Measurements from ENCODE around the gene FHIT.
"Not testable (repeated sequence)": the region's sequence is repeated elsewhere in the genome, so short reads cannot be mapped to it uniquely, and the experiment has no call there.

FHIT gene

GRCh38 chr3:60912142-60912541, 339.1 kb downstream of the FHIT start:
- Mint-ChIP-seq H3K36me3 (ENCODE audit: low read depth) (no peaks in the 10 kb centered on the region), H3K4me3 (no peak overlapping the region), H3K27me3 (no peaks in the 10 kb centered on the region), H3K27ac (no peak overlapping the region), H3K9me3 (peaks cover 28% of the 10 kb centered on the region), H3K4me1 (ENCODE audit: low read depth) (no peaks in the 10 kb centered on the region)
- intact Hi-C loops (cut with micrococcal nuclease): no loop called here

GRCh38 chr3:60909526-60909925, 341.7 kb downstream of the FHIT start:
- no peaks in the 10 kb centered on the region for H3K36me3 Mint-ChIP-seq (ENCODE audit: low read depth)
- no peaks in the 10 kb centered on the region for H3K4me1 Mint-ChIP-seq (ENCODE audit: low read depth)
- no peaks in the 10 kb centered on the region for H3K27me3 Mint-ChIP-seq
- no peak overlapping the region for H3K4me3 Mint-ChIP-seq
- intact Hi-C loops (cut with micrococcal nuclease): no loop called here
- H3K9me3 Mint-ChIP-seq: peaks cover 28% of the 10 kb centered on the region
- H3K27ac Mint-ChIP-seq: no peak overlapping the region

- intact Hi-C loops (cut with micrococcal nuclease): no loop called here
- Mint-ChIP-seq H3K36me3 (ENCODE audit: low read depth) (no peaks in the 10 kb centered on the region), H3K27me3 (no peaks in the 10 kb centered on the region), H3K27ac (no peak overlapping the region), H3K4me3 (no peak overlapping the region), H3K9me3 (peaks cover 5% of the 10 kb centered on the region), H3K4me1 (ENCODE audit: low read depth) (no peaks in the 10 kb centered on the region)
Measured at GRCh38 chr3:60906283-60906682, 345.0 kb downstream of the FHIT start.

GRCh38 chr3:60898321-60898720, 352.9 kb downstream of the FHIT start:
- Mint-ChIP-seq H3K9me3 (no peaks in the 10 kb centered on the region), H3K4me3 (no peak overlapping the region), H3K27ac (no peak overlapping the region), H3K4me1 (ENCODE audit: low read depth) (peaks cover 10% of the 10 kb centered on the region), H3K27me3 (no peaks in the 10 kb centered on the region), H3K36me3 (ENCODE audit: low read depth) (no peaks in the 10 kb centered on the region)
- intact Hi-C loops (cut with micrococcal nuclease): no loop called here

DNA sequence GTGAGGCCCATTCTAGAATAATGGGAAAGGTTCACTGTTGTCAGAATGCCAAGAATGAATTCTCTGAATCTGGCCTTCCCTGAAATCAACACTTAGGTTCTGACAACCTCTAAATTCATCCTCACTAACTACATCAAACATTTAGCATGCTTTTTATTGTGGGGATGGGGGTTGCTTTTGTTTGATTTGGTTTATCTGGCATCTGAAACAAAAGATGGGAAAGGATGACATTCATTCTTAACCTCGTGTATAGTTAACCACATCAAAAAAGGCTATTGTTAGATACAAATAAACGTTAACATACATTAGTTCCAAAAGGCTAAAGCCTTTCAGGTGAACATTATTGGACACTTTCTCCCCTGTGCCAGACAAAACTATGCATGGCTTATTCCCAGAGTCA, 357.3 kb downstream of the FHIT start:
- intact Hi-C loops (cut with micrococcal nuclease): no loop called here
- Mint-ChIP-seq H3K9me3 (peaks cover 5% of the 10 kb centered on the region), H3K4me1 (ENCODE audit: low read depth) (peaks cover 10% of the 10 kb centered on the region), H3K4me3 (no peak overlapping the region), H3K27ac (no peak overlapping the region), H3K36me3 (ENCODE audit: low read depth) (no peaks in the 10 kb centered on the region), H3K27me3 (no peaks in the 10 kb centered on the region)

GRCh38 chr3:60890226-60890625, 361.0 kb downstream of the FHIT start:
- Mint-ChIP-seq H3K4me1 (ENCODE audit: low read depth) (no peaks in the 10 kb centered on the region), H3K36me3 (ENCODE audit: low read depth) (no peaks in the 10 kb centered on the region), H3K27ac (no peak overlapping the region), H3K27me3 (no peaks in the 10 kb centered on the region), H3K4me3 (no peak overlapping the region), H3K9me3 (peaks cover 17% of the 10 kb centered on the region)
- intact Hi-C loops (cut with micrococcal nuclease): no loop called here

GRCh38 chr3:60888952-60889351, 362.3 kb downstream of the FHIT start:
- intact Hi-C loops (cut with micrococcal nuclease); H3K36me3 Mint-ChIP-seq (ENCODE audit: low read depth); H3K4me1 Mint-ChIP-seq (ENCODE audit: low read depth); H3K4me3 Mint-ChIP-seq; H3K27ac Mint-ChIP-seq; H3K27me3 Mint-ChIP-seq: not testable (repeated sequence)
- H3K9me3 Mint-ChIP-seq: peaks cover 21% of the 10 kb centered on the region

GRCh38 chr3:60887574-60887973, 363.7 kb downstream of the FHIT start:
- no peak overlapping the region for H3K27ac Mint-ChIP-seq

DNA sequence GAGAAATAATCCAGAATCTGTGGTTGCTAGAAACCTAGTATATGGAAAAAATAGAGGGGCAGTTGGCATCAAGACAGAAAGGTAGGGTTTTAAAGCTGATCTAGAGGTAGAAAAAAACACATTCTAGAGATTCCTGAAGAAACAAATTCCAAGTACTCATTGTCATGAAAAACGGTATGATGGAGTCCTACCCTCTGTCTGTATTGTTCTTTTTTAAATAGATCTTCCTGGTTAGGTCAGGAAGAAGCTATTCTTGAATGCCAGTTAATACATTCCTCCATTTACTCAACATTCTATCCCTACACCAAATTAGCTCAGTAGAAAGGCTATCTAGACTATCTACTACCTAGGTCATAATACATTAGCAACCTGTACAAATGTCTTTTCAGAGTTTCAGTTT, 364.7 kb downstream of the FHIT start:
- Mint-ChIP-seq H3K4me3 (no peak overlapping the region), H3K36me3 (ENCODE audit: low read depth) (no peaks in the 10 kb centered on the region), H3K4me1 (ENCODE audit: low read depth) (no peaks in the 10 kb centered on the region), H3K27me3 (no peaks in the 10 kb centered on the region), H3K9me3 (peaks cover 35% of the 10 kb centered on the region), H3K27ac (no peak overlapping the region)
- intact Hi-C loops (cut with micrococcal nuclease): no loop called here

More at GRCh38 chr3:60887574-60887973, 363.7 kb downstream of the FHIT start:
- peaks cover 25% of the 10 kb centered on the region for H3K9me3 Mint-ChIP-seq
- no peaks in the 10 kb centered on the region for H3K36me3 Mint-ChIP-seq (ENCODE audit: low read depth)
- no peaks in the 10 kb centered on the region for H3K4me1 Mint-ChIP-seq (ENCODE audit: low read depth)
- intact Hi-C loops (cut with micrococcal nuclease): no loop called here
- H3K4me3 Mint-ChIP-seq: no peak overlapping the region
- H3K27me3 Mint-ChIP-seq: no peaks in the 10 kb centered on the region

GRCh38 chr3:60884005-60884404, 367.2 kb downstream of the FHIT start:
- peaks cover 56% of the 10 kb centered on the region for H3K9me3 Mint-ChIP-seq
- no peak overlapping the region for H3K27ac Mint-ChIP-seq
- H3K4me3 Mint-ChIP-seq: no peak overlapping the region
- H3K36me3 Mint-ChIP-seq (ENCODE audit: low read depth): no peaks in the 10 kb centered on the region
- no peaks in the 10 kb centered on the region for H3K4me1 Mint-ChIP-seq (ENCODE audit: low read depth)
- intact Hi-C loops (cut with micrococcal nuclease): no loop called here
- no peaks in the 10 kb centered on the region for H3K27me3 Mint-ChIP-seq

GRCh38 chr3:60877188-60877587, 374.1 kb downstream of the FHIT start:
- Mint-ChIP-seq H3K4me1 (ENCODE audit: low read depth) (no peaks in the 10 kb centered on the region), H3K9me3 (peaks cover 39% of the 10 kb centered on the region), H3K4me3 (no peak overlapping the region), H3K27me3 (no peaks in the 10 kb centered on the region), H3K36me3 (ENCODE audit: low read depth) (no peaks in the 10 kb centered on the region), H3K27ac (no peak overlapping the region)
- intact Hi-C loops (cut with micrococcal nuclease): no loop called here

GRCh38 chr3:60870396-60870795, 380.9 kb downstream of the FHIT start:
- H3K36me3 Mint-ChIP-seq (ENCODE audit: low read depth): no peaks in the 10 kb centered on the region
- no peaks in the 10 kb centered on the region for H3K4me1 Mint-ChIP-seq (ENCODE audit: low read depth)
- H3K9me3 Mint-ChIP-seq: peaks cover 24% of the 10 kb centered on the region
- no peak overlapping the region for H3K4me3 Mint-ChIP-seq
- no peak overlapping the region for H3K27ac Mint-ChIP-seq
- H3K27me3 Mint-ChIP-seq: no peaks in the 10 kb centered on the region
- intact Hi-C loops (cut with micrococcal nuclease): no loop called here

GRCh38 chr3:60867200-60867599, 384.1 kb downstream of the FHIT start:
- no peaks in the 10 kb centered on the region for H3K4me1 Mint-ChIP-seq (ENCODE audit: low read depth)
- intact Hi-C loops (cut with micrococcal nuclease): no loop called here
- no peaks in the 10 kb centered on the region for H3K27me3 Mint-ChIP-seq
- peaks cover 34% of the 10 kb centered on the region for H3K9me3 Mint-ChIP-seq
- H3K36me3 Mint-ChIP-seq (ENCODE audit: low read depth): no peaks in the 10 kb centered on the region
- H3K4me3 Mint-ChIP-seq: no peak overlapping the region
- no peak overlapping the region for H3K27ac Mint-ChIP-seq

DNA sequence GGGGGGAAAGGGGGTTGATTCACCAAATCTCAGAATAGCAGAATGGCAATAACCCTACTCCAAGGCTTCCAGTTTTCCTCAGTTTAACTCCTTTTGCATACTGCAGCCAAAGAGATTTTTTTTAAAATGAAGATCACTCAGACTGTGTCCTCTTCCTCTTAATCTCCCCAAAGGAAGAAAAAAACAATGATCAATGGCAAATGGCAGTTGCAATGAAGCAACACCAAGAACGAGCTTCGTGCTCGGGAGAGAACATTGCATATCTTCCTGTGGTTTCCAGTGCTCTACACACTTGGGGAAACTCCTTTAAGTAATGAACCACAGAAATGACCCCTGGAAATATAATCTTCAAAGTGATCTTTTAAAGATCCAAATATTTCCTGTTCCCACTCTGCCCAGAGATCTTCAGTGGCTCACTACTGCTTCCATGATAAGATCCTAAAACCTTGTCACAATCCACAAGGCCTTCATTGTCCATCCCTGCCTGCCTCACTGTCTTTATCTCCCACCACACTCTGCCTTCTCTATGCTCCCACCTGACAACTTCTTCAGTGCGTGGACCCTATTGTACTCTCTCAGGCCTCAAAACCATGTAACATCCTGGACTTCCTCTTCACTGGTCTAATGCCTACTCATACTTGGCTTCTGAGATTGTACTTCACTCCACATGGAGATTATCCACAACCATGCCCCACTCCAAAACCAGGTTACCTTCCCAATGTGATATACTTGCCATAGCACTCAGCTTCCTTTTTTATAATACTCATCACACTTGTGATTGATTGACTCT, 394.8 kb downstream of the FHIT start:
- H3K9me3 Mint-ChIP-seq: peaks cover 43% of the 10 kb centered on the region
- intact Hi-C loops (cut with micrococcal nuclease): no loop called here
- peak overlapping the region; percentile 21 for H3K27ac Mint-ChIP-seq
- peaks cover 37% of the 10 kb centered on the region for H3K4me1 Mint-ChIP-seq (ENCODE audit: low read depth)
- no peaks in the 10 kb centered on the region for H3K27me3 Mint-ChIP-seq
- no peaks in the 10 kb centered on the region for H3K36me3 Mint-ChIP-seq (ENCODE audit: low read depth)
- no peak overlapping the region for H3K4me3 Mint-ChIP-seq

- Mint-ChIP-seq H3K27me3 (no peaks in the 10 kb centered on the region), H3K4me1 (ENCODE audit: low read depth) (peaks cover 37% of the 10 kb centered on the region), H3K36me3 (ENCODE audit: low read depth) (no peaks in the 10 kb centered on the region), H3K27ac (peak overlapping the region; percentile 51), H3K4me3 (no peak overlapping the region), H3K9me3 (peaks cover 44% of the 10 kb centered on the region)
- intact Hi-C loops (cut with micrococcal nuclease): no loop called here
Measured at GRCh38 chr3:60855250-60855649, 396.0 kb downstream of the FHIT start.

All from dendritic cell treated with granulocyte-macrophage colony-stimulating factor and Interleukin-4, amounts not matched to agents 40 ng/mL and 50 ng/mL, for 4 days (primary cell).